Thyroid gland (tissue), 4 donors: Measurements from ENCODE around the gene ATRNL1. TPM values are rescaled to one million over a fixed set of nuclear protein-coding genes. Genes with fewer than 3 reads are reported as not detected.

Experiments
- DNase-seq, 2 donors: peaks; one replicate each; pipeline ENCODE4 v3.0.0-alpha.2; 2019
- H3K27ac ChIP-seq, 3 donors: fragments of 200-600 bp; sonication (generic); 1 replicate in 2 of 3; 2 replicates in 1 of 3; pipeline ENCODE4 v1.5.1; 2016 to 2019; ENCODE audit warnings: mild to moderate bottlenecking in 1 of 3, moderate library complexity in 1 of 3
- H3K27me3 ChIP-seq: fragments of 200-600 bp; sonication (generic); one replicate; pipeline ENCODE4 v1.5.1; 2019
- H3K36me3 ChIP-seq, 2 donors: fragments of 200-600 bp; sonication (generic); one replicate each; pipeline ENCODE4 v1.5.1; 2016 to 2019
- H3K4me1 ChIP-seq, 2 donors: fragments of 200-600 bp; sonication (generic); one replicate each; pipeline ENCODE4 v1.5.1; 2017 to 2019
- H3K4me3 ChIP-seq, 3 donors: fragments of 200-600 bp; sonication (generic); replicated peaks in 1 of 3; 1 replicate in 2 of 3; 2 replicates in 1 of 3; pipeline ENCODE4 v1.5.1; 2016; ENCODE audit warnings: mild to moderate bottlenecking in 1 of 3
- H3K9me3 ChIP-seq: fragments of 200-600 bp; sonication (generic); one replicate; pipeline ENCODE4 v1.5.1; 2017
- CTCF ChIP-seq, 6 experiments: fragments of 200-600 bp in 3 of 6; fragments of 450-650 bp in 3 of 6; sonication (generic) in 3 of 6; IDR thresholded peaks; one replicate each; pipeline ENCODE4 v1.5.1; 2016 to 2019; ENCODE audit warnings: antibody characterized with exemption in 6 of 6, mild to moderate bottlenecking in 2 of 6, inconsistent platforms in 1 of 6, moderate library complexity in 1 of 6
- POLR2A ChIP-seq, 2 donors: fragments of 450-650 bp; IDR thresholded peaks; one replicate each; pipeline ENCODE4 v1.6.1; 2017; ENCODE audit warnings: antibody characterized with exemption in 2 of 2, mild to moderate bottlenecking in 2 of 2, moderate library complexity in 1 of 2
- WGBS, 2 donors: methylation state at CpG; one replicate each; pipeline ENCODE4 v1.1.5; 2017; 5-methylcytosine and 5-hydroxymethylcytosine counted together
- intact Hi-C: fragments of 100-400 bp; cut with DNase I; formaldehyde crosslinking; loops from one replicate; pipeline ENCODE4 v1.15.1; 2023
- total RNA-seq, 4 donors: library from RNA; depleted of rRNA; stranded (reverse); fragments of >200 nt; gene quantifications; one replicate each; pipeline ENCODE4 v1.2.3, GENCODE V29; 2016

The ATRNL1 gene
- total RNA-seq, 4 donors from 2014 or later: 2.3 to 6.3 (median 3.8) TPM

- H3K27ac ChIP-seq: no peak overlapping the region
- 86 to 93% methylated on average over 4 of the region's 4 CpGs for WGBS, 2 donors
Measured at GRCh38 chr10:115974351-115974750, 881.2 kb downstream of the ATRNL1 start.

GRCh38 chr10:115974816-115975430 is 881.8 kb downstream of the ATRNL1 start:
- Histone ChIP-seq H3K9me3 (no peaks in the 10 kb centered on the region), H3K36me3 (no peaks in the 10 kb centered on the region), H3K4me1 (no peaks in the 10 kb centered on the region), H3K4me3 (no peak overlapping the region), H3K27ac (no peak overlapping the region), H3K27me3 (no peaks in the 10 kb centered on the region)
- TF ChIP-seq POLR2A (IDR thresholded peaks at IDR 0.05): no peak
- 27 to 38% methylated on average over 9 of the region's 9 CpGs for WGBS, 2 donors
- peak; percentile 58 to 60 for DNase-seq
- intact Hi-C loops: no loop called here

More at GRCh38 chr10:115974351-115974750, 881.2 kb downstream of the ATRNL1 start:
- Histone ChIP-seq H3K4me1 (no peaks in the 10 kb centered on the region), H3K4me3 (no peak overlapping the region), H3K36me3 (no peaks in the 10 kb centered on the region), H3K27me3 (no peaks in the 10 kb centered on the region), H3K9me3 (no peaks in the 10 kb centered on the region)
- intact Hi-C loops: no loop called here
- no peak for DNase-seq
- no peak for TF ChIP-seq CTCF (IDR thresholded peaks at IDR 0.05)
- TF ChIP-seq POLR2A (IDR thresholded peaks at IDR 0.05): no peak

- Histone ChIP-seq H3K27me3 (no peaks in the 10 kb centered on the region), H3K9me3 (no peaks in the 10 kb centered on the region), H3K36me3 (no peaks in the 10 kb centered on the region), H3K4me3 (no peak overlapping the region), H3K4me1 (peaks cover 0 to 3% of the 10 kb centered on the region in 2 donors), H3K27ac (no peak overlapping the region)
- TF ChIP-seq POLR2A (IDR thresholded peaks at IDR 0.05) (no peak), CTCF (IDR thresholded peaks at IDR 0.05) (no peak)
- DNase-seq: no peak
- WGBS, 2 donors: 80 to 91% methylated on average over 4 of the region's 4 CpGs
- intact Hi-C loops: no loop called here
Measured at GRCh38 chr10:115975506-115975905, 882.3 kb downstream of the ATRNL1 start.

GRCh38 chr10:115976342-115976741 is 883.2 kb downstream of the ATRNL1 start:
- Histone ChIP-seq H3K4me3 (no peak overlapping the region), H3K9me3 (no peaks in the 10 kb centered on the region), H3K4me1 (peaks cover 6 to 12% of the 10 kb centered on the region in 2 donors), H3K27ac (no peak overlapping the region), H3K36me3 (no peaks in the 10 kb centered on the region), H3K27me3 (no peaks in the 10 kb centered on the region)
- TF ChIP-seq POLR2A (IDR thresholded peaks at IDR 0.05) (no peak), CTCF (IDR thresholded peaks at IDR 0.05) (no peak)
- DNase-seq: no peak
- WGBS, 2 donors: 92 to 98% methylated on average over 5 of the region's 5 CpGs
- intact Hi-C loops: no loop called here

GRCh38 chr10:115977855-115978254 is 884.7 kb downstream of the ATRNL1 start:
- DNase-seq: no peak
- no peak for TF ChIP-seq POLR2A (IDR thresholded peaks at IDR 0.05)
- no peak for TF ChIP-seq CTCF (IDR thresholded peaks at IDR 0.05)
- WGBS, 2 donors: 80 to 87% methylated on average over 3 of the region's 3 CpGs

More at GRCh38 chr10:115977855-115978254, 884.7 kb downstream of the ATRNL1 start:
- Histone ChIP-seq H3K27me3 (no peaks in the 10 kb centered on the region), H3K27ac (no peak overlapping the region), H3K36me3 (no peaks in the 10 kb centered on the region), H3K4me3 (no peak overlapping the region), H3K9me3 (no peaks in the 10 kb centered on the region), H3K4me1 (peaks cover 8 to 17% of the 10 kb centered on the region in 2 donors)
- intact Hi-C loops: no loop called here
